Measurements from ENCODE around the gene ZNF117. TPM values are rescaled to one million over a fixed set of nuclear protein-coding genes. Genes with fewer than 3 reads are reported as not detected.
"Not testable (repeated sequence)": the region's sequence is repeated elsewhere in the genome, so short reads cannot be mapped to it uniquely, and the experiment has no call there.

Gene ZNF117
- total RNA-seq, 1 donor from 2014 or later, result 24.4 TPM

GRCh38 chr7:64938540-64938939 is 52.3 kb downstream of the ZNF117 start:
- no peak for DNase-seq (ENCODE audit: low spot score)
- ATAC-seq, result no peak
- intact Hi-C loops (cut with DNase I), result no loop called here

GRCh38 chr7:64934478-64934877 is 56.4 kb downstream of the ZNF117 start:
- intact Hi-C loops (cut with DNase I), result no loop called here
- DNase-seq (ENCODE audit: low spot score) (no peak), ATAC-seq (no peak)

DNA sequence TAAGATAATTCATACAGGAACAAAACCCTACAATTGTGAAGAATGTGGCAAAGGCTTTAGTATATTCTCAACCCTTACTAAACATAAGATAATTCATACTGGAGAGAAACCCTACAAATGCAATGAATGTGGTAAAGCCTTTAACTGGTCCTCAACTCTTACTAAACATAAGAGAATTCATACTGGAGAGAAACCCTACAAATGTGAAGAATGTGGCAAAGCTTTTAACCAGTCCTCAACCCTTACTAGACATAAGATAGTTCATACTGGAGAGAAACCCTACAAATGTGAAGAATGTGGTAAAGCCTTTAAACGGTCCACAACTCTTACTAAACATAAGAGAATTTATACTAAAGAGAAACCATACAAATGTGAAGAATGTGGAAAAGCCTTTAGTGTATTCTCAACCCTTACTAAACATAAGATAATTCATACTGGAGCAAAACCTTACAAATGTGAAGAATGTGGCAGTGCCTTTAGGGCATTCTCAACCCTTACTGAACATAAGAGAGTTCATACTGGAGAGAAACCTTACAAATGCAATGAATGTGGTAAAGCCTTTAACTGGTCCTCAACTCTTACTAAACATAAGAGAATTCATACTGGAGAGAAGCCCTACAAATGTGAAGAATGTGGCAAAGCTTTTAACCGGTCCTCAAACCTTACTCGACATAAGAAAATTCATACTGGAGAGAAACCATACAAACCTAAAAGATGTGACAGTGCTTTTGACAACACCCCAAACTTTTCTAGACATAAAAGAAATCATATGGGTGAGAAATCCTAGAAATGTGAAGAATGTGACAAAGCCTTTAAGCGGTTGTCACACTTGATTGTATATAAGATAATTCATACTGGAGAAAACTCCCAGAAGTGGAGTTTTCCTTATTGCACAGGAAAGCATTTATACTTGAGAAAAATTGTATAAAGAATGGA is 62.3 kb downstream of the ZNF117 start:
- ATAC-seq; intact Hi-C loops (cut with DNase I); DNase-seq (ENCODE audit: low spot score): not testable (repeated sequence)

Other genes with a start within 250 kb of the ZNF117 start
- gene ZNF138, start 196.6 kb downstream of the ZNF117 start, total RNA-seq, result 14.7 TPM
- gene ZNF273, start 87.8 kb downstream of the ZNF117 start, total RNA-seq, result 11.2 TPM
- 26.8 TPM for gene ERV3-1, start 15.7 kb upstream of the ZNF117 start, total RNA-seq